NCI-H526 treated with DMSO at 0.1 percent for 48 hours (cell line): Measurements from ENCODE around the gene PLCL1.

ENCODE experiments used
- DNase-seq: peaks from one replicate; lab custom pipeline; 2025; lab: John Stamatoyannopoulos, UW

Gene PLCL1

DNA sequence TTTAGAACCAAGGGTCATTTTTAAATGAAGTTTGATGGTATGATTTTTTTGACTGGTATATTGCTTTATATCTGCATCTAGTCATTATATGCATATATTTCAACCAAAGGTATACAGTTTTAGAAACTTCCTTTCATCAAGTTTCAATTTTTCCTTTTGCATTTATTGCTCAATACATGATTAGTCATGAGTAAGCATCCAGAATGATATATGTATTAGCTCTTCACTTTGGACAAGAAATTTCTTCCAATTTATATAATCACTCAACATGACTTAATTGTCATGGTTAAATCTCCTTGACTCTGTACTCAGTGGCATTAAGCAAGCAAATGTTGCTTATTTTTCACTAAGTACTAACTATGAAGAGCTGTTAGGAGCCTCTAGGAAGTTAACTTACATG, 123.6 kb downstream of the PLCL1 start:
- no peak for DNase-seq

- no peak for DNase-seq
These were observed 124.9 kb downstream of the PLCL1 start for GRCh38 chr2:197929008-197929885.

DNA sequence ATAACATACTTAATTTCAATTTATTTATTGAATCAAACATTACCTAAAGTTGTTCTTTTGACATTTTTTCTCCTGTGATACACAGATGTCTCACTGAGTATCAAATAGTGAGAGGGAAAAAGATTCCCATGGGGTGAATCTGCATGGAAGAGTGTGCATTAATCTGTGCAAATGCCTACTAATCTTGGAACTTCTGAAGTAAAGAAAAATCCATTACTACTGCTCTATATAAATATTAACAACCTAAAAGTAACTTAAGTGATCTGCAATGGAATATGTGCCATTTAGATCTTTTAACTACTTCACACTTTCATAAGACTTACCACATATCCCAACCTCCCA, 125.5 kb downstream of the PLCL1 start:
- no peak for DNase-seq

GRCh38 chr2:197930570-197931278, 126.3 kb downstream of the PLCL1 start:
- no peak for DNase-seq

DNA sequence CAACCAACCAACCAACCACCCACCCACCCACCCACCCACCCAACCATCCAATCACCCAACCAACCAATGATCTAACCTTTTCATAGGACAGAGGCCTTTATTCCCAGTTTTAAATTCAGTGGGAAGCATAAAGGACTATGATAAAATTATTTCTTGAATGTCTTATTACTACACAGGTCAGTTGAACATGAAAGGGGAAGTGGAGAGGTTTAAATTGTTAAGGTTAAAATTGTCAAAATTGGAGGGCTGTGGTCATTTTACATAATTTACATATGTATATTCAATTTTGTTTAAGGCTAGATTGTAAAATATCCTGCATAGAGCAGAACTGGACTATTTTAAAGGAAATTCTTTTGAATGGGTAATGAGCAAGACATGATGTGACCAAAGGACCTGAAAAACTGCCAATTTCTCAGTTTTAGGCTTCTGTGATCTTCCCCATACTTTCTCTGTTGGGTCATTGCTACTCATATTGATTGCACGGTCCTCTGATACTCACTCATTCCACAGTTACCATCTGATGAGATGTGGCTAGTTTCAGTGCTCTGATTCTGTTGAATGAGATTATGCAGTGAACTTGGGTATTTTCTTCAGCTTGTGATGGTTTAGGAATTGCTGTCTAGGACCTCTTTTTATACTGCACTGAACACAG, 127.4 kb downstream of the PLCL1 start:
- no peak for DNase-seq

DNA sequence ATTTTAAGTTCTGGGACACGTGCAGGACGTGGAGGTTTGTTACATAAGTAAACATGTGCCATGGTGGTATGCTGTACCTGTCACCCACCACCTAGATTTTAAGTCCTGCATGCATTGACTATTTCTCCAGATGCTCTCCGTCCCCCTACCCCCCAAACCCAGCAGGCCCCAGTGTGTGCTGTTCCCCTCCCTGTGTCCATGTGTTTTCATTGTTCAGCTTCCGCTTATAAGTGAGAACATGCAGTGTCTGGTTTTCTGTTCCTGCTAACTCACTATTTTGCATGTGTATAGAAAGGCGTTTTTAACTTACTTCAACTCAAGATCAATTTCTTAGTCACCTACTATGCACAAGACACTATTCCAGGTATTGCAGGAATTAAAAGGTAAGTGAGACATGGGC, 128.0 kb downstream of the PLCL1 start:
- DNase-seq = no peak

DNA sequence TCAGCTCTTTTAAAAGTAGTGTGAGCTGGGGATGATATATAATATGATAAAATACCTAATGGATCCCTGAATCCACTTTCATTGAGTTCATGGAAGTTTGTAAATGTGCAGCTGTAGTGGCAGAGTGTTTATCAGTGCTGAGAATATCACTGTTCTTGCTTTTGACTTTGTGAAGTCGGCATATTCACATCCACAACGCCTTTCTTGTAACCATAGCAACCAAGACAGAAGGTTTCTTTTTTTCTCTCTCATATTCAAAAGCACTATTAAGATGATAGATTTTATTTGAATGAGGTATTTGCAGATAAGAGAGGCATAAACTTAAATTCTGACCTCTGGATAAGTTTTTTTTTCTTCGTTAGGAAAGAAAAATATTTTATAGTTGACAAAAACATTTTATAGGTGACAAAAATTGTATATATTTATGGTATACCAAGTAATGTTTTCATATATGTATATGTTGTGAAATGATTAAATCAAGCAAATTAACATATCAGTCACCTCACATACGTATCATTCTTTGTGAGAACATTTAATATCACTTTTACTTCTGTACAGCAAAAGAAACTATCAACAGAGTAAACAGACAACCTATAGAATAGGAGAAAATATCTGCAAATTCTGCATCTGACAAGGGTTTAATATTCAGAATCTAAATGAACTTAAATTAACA, 130.0 kb downstream of the PLCL1 start:
- no peak for DNase-seq

DNA sequence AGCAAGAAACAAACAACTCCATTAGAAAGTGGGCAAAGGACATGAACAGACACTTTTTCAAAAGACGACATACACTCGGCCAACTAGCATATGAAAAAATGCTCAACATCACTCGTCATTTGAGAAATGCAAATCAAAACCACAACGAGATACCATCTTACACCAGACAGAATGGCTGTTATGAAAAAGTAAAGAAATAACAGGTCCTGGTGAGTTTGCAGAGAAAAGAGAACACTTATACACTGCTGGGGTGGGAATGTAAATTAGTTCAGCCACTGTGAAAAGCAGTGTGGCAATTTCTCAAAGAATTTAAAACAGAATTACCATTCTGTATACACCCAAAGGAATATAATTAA, 130.5 kb downstream of the PLCL1 start:
- DNase-seq = peak; percentile 82

- no peak for DNase-seq
These were observed 133.4 kb downstream of the PLCL1 start for GRCh38 chr2:197937814-197938213.

GRCh38 chr2:197938555-197938954, 134.2 kb downstream of the PLCL1 start:
- no peak for DNase-seq

DNA sequence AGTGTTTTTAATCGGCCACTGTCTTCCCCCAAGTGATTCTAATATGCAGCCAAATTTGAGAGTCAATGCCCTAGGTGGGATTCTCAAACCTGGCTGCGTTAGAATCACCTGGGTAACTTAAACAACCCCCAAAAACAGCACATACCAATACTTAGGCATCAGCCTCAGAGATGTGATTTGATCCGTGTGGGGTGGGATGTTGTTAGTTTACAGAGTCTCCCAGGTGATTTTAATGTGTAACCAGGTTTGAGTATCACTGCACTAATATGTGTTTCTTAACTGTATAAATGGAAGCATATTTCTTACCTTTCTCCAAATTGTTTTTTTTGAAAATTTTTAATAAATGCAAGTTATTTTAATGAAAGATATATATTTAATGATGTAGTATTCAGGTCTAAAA, 135.4 kb downstream of the PLCL1 start:
- DNase-seq = no peak

DNA sequence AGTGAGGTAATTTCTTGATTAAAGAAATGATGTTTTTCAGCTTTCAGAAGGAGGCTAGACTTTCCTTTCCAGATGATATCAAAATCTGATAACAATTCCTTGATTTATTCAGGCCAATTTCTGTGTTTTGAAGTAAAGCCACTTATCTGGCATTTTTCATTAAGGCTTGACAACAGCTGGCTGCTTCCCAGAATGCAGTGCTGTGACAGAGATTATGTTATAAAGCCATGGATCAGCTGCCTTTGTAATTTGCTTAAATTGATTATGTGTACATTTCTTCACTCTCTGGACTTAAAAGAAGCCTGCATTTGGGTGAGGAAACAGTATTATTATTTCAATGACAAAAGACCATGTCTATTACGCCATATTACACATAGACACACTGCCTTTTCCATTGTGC, 136.0 kb downstream of the PLCL1 start:
- no peak for DNase-seq

GRCh38 chr2:197941715-197942114, 137.3 kb downstream of the PLCL1 start:
- DNase-seq = no peak

- no peak for DNase-seq
These were observed 139.3 kb downstream of the PLCL1 start for GRCh38 chr2:197943731-197944130.

- DNase-seq = no peak
These were observed 140.2 kb downstream of the PLCL1 start for GRCh38 chr2:197944416-197945096.

GRCh38 chr2:197946562-197946961, 142.2 kb downstream of the PLCL1 start:
- no peak for DNase-seq

GRCh38 chr2:197947219-197947757, 142.9 kb downstream of the PLCL1 start:
- DNase-seq = no peak

DNA sequence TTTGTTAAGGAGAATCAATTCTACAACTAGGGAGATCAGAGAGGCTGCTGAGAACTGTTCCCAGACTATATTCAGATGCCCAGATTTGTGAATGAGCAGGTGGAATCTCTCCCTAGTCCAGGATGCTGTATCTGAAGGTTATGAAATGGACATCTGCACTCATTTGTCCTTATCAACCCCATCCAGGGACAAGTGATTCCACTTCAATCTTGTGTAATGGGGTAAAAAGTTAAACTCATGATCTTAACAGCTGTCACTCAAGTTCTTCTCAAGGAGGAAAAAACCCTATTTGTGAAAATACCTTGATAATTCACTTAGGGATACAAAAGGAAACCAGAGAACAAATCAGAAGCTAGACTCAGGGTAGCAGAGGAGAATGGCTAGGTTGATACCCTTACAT, 144.8 kb downstream of the PLCL1 start:
- DNase-seq = no peak

- DNase-seq = no peak
These were observed 145.6 kb downstream of the PLCL1 start for GRCh38 chr2:197950006-197950405.

- no peak for DNase-seq
These were observed 146.3 kb downstream of the PLCL1 start for GRCh38 chr2:197950724-197951123.

GRCh38 chr2:197952540-197953202, 148.3 kb downstream of the PLCL1 start:
- DNase-seq = no peak
